Activated CD4-positive, CD25-positive, alpha-beta regulatory T cell (primary cell): ENCODE measurements around the gene LPCAT4.
"Not testable (repeated sequence)": the region's sequence is repeated elsewhere in the genome, so short reads cannot be mapped to it uniquely, and the experiment has no call there.

Experiments
- DNase-seq, 4 experiments: peaks; one replicate each; lab custom pipeline; 2025; lab: John Stamatoyannopoulos, UW

The LPCAT4 gene

DNA sequence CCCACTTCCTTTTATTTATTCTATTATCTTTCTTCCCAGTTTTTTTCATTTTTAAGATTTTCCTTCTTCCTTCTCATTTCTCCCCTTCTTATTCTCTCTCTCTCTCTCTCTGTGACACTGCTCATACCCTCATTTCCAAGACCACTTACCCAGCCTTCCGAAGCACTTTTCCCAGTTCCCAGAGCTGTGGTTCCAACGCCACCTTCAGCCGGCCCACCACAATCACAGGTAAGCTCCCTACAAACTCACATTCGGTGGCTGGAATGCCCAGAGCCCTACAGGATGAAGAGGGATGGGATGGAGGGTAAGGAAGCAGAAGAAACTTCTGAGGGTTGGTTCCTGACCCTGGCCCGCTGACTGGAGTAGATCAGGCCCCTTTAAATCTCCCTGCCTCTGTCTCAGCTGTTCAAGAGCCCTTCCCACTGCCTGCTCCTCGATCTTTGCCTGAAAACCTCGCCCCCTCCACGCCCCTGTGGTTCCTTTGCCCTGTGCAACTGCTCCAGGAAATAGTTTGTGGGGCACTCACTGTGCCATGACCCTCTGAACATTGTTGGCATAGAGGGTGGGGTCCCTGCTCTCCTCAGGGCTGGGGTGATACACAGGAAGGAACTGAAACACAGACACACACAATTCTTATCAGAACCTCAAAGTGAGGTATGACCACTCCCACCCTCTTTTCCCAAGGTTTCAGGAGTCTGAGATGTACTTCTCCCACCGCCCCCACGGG, 4.8 kb downstream of the LPCAT4 start:
- no peak for DNase-seq

GRCh38 chr15:34361278-34361677, 5.7 kb downstream of the LPCAT4 start:
- DNase-seq: no peak

DNA sequence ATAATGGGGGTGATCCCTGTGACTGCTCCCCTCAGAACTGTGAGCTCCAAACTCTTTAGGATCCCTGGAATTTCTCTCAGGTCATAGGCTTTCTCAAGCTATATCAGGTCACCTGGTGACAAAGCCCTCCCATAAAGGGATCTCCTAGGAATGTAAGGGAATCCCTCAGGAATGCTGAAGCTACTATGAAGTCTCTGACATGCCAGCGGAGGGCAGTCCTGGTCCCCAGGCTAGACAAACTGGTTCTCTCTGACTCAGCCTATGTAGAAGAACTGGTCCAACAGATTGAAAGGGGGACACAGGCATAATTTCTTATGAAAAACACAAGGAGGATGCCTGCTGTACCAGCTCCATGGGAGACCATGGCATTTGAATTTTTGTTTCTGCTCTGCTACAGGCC, 6.7 kb downstream of the LPCAT4 start:
- no peak for DNase-seq

- DNase-seq: no peak
These were observed 7.6 kb downstream of the LPCAT4 start for GRCh38 chr15:34359416-34359815.

GRCh38 chr15:34358948-34359347, 8.0 kb downstream of the LPCAT4 start:
- DNase-seq: no peak

DNA sequence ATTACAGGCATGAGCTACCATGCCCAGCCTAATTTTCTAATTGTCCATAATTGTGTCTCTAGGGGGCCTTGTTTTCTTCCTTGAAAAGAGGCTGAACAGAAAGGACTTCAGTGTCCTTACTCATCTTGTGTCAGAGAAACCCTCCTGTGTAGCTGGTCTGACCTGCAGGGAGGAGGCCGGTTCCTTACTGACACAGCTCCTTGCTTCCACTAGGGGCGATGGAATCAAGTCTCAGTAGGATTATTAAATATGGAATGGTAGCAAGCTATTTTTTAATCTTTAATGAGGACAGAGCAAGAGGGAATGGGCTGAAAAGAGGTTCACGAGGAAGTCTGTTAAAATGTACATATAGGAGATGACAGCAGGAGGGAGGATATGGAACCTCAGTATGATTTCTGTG, 8.6 kb downstream of the LPCAT4 start:
- DNase-seq: no peak

DNA sequence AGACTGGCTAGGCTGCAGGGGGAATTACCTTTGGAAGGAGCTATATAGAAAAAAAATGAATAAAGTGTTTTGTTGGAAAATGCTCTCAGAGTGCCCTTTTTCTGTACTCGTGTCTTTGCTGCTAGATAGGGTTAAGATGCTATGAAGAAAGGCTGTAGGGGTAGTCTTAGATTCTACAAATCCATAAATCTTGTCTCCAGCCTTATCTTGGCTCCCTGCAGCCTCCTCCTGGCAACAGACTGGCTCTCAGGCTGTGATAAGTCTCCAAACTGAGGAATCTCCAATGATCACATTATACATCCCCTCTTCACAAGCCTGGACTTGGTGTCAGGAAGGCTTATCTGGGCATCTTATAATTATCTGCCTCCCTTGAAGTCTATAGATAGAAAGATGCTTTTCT, 9.3 kb downstream of the LPCAT4 start:
- no peak for DNase-seq

DNA sequence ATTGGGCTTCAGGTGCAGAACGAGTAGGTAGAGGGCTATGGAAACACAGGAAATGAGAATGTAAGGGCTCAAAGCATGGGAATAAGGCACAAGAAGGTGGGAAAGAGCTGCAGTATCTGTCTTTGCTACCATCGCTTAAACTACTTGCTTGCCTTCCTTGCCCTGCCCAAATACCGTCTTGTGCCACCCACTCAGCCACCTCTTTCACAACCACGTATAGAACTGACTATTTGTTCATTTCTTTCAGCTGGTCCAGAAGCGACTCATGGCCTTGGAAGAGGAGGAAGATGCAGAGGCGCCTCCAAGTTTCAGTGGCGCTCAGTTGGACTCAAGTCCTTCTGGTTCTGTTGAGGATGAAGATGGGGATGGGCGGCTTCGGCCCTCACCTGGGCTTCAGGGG, 11.8 kb downstream of the LPCAT4 start:
- no peak for DNase-seq

- no peak for DNase-seq
These were observed 12.7 kb downstream of the LPCAT4 start for GRCh38 chr15:34354286-34354685.

DNA sequence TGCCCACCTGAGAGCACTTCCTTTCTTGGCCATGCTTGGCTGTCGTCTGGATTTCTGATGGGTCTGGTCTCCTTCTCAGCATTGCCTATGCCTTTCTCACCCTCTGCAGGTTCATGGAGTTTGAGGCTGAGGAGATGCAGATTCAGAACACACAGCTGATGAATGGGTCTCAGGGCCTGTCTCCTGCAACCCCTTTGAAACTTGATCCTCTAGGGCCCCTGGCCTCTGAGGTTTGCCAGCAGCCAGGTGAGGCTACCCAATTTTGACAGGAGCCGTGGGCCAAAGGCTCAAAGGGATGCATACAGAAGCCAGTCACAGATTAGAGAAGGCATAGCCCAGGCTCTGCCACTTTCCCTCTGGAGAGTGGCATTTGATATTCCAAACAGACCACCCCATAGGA, 13.4 kb downstream of the LPCAT4 start:
- DNase-seq: no peak

DNA sequence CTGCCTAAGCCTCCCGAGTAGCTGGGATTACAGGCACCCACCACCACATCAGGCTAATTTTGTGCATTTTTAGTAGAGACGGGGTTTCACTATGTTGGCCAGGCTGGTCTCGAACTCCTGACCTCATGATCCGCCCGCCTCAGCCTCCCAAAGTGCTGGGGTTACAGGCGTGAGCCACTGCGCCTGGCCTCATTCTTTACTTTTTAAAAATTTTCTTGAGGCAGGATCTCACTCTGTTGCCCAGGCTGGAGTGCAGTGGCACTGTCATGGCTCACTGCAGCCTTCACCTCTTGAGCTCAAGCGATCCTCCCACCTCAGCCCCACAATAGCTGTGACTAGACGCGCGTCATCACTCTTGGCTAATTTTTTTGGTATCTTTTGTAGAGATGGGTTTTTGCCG, 14.0 kb downstream of the LPCAT4 start:
- not testable (repeated sequence) for DNase-seq

GRCh38 chr15:34349769-34350168, 17.2 kb downstream of the LPCAT4 start:
- no peak for DNase-seq

GRCh38 chr15:34348735-34349300, 18.2 kb downstream of the LPCAT4 start:
- no peak for DNase-seq

DNA sequence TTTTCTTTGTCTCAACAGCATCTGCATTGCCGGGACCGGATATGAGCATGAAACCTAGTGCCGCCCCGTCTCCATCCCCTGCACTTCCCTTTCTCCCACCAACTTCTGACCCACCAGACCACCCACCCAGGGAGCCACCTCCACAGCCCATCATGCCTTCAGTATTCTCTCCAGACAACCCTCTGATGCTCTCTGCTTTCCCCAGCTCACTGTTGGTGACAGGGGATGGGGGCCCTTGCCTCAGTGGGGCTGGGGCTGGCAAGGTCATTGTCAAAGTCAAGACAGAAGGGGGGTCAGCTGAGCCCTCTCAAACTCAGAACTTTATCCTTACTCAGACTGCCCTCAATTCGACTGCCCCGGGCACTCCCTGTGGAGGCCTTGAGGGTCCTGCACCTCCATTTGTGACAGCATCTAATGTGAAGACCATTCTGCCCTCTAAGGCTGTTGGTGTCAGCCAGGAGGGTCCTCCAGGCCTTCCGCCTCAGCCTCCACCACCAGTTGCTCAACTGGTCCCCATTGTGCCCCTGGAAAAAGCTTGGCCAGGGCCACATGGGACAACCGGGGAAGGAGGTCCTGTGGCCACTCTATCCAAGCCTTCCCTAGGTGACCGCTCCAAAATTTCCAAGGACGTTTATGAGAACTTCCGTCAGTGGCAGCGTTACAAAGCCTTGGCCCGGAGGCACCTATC, 18.9 kb downstream of the LPCAT4 start:
- DNase-seq: no peak

GRCh38 chr15:34342737-34343575, 24.0 kb downstream of the LPCAT4 start, which contains the start of the genes NOP10 and NUTM1:
TSS of gene NOP10 (minus strand) at chr15:34343136. CDS start at chr15:34343073, 63 bp downstream.
TSS of gene NUTM1 (plus strand) at chr15:34343315. CDS start at chr15:34343697, 382 bp downstream.
- peak; percentile 83 to 93 (median 88) for DNase-seq

DNA sequence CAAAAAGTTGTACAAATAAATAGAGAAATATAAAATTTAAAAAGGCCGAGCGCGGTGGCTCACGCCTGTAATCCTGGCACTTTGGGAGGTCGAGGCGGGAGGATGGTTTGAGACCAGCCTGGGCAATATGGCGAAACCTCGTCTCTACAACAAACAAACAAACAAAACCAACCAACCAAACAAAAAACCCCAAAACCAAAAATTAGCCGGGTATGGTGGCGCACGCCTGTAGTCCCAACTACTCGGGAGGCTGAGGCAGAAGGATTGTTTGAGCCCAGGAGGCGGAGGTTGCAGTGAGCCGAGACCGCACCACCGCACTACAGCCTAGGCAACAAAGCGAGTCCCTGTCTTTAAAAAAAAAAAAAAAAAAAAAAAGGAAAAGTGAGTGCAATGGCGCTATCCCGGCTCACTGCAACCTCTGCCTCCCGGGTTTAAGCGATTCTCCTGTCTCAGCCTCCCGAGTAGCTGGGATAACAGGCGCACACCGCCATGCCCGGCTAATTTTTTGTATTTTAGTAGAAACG, 24.7 kb downstream of the LPCAT4 start:
- DNase-seq: not testable (repeated sequence)

GRCh38 chr15:34341381-34342212, 25.4 kb downstream of the LPCAT4 start:
- no peak for DNase-seq

- DNase-seq: no peak
These were observed 27.1 kb downstream of the LPCAT4 start for GRCh38 chr15:34339946-34340345.

GRCh38 chr15:34338347-34338746, 28.6 kb downstream of the LPCAT4 start:
- no peak for DNase-seq

- DNase-seq: peak; percentile 74 to 89 (median 83)
These were observed 29.3 kb downstream of the LPCAT4 start, which contains the start of gene SLC12A6 for GRCh38 chr15:34337557-34338306. TSS of gene SLC12A6 (minus strand) at chr15:34337781. CDS start at chr15:34336680, 1,101 bp downstream.
